Activated CD4-positive, alpha-beta memory T cell treated with anti-CD3 and anti-CD28 coated beads, Interleukin-2, amount 10 ng/mL, durations not matched to agents 7 days and 5 days (primary cell): ENCODE data around the gene ATP1A4. TPM values are rescaled to one million over a fixed set of nuclear protein-coding genes. Genes with fewer than 3 reads are reported as not detected.

ENCODE experiments used
- CTCF ChIA-PET: fragments of 350-600 bp; sonication (Branson Sonifier 250); formaldehyde crosslinking; loops from one replicate; lab custom pipeline; 2021; ENCODE audit warnings: antibody characterized with exemption, inconsistent platforms; lab: Charles Lee
- POLR2A ChIA-PET: fragments of 350-600 bp; sonication (Branson Sonifier 250); formaldehyde crosslinking; loops from one replicate; lab custom pipeline; 2021; ENCODE audit warnings: antibody characterized with exemption; lab: Charles Lee
- DNase-seq: peaks from one replicate; pipeline ENCODE4 v3.0.0-alpha.2; 2020
- H3K27ac Mint-ChIP-seq: one replicate; pipeline ENCODE4 v1.8.0; 2021; ENCODE audit warnings: mild to moderate bottlenecking, mixed read lengths
- H3K27me3 Mint-ChIP-seq: one replicate; pipeline ENCODE4 v1.8.0; 2021; ENCODE audit warnings: mixed read lengths
- H3K36me3 Mint-ChIP-seq: one replicate; pipeline ENCODE4 v1.8.0; 2021; ENCODE audit warnings: low read depth, mixed read lengths
- H3K4me1 Mint-ChIP-seq: one replicate; pipeline ENCODE4 v1.8.0; 2021; ENCODE audit warnings: mixed read lengths
- H3K4me3 Mint-ChIP-seq: one replicate; pipeline ENCODE4 v1.8.0; 2021; ENCODE audit warnings: mild to moderate bottlenecking, mixed read lengths
- H3K9me3 Mint-ChIP-seq: one replicate; pipeline ENCODE4 v1.8.0; 2021; ENCODE audit warnings: mixed read lengths
- total RNA-seq, 2 experiments: library from RNA; stranded (reverse); gene quantifications; one replicate each; pipeline ENCODE4 v1.2.3, GENCODE V29; 2021

Gene ATP1A4
- total RNA-seq, 2 experiments from 2014 or later, result 0.33 TPM; not detected in 1

DNA sequence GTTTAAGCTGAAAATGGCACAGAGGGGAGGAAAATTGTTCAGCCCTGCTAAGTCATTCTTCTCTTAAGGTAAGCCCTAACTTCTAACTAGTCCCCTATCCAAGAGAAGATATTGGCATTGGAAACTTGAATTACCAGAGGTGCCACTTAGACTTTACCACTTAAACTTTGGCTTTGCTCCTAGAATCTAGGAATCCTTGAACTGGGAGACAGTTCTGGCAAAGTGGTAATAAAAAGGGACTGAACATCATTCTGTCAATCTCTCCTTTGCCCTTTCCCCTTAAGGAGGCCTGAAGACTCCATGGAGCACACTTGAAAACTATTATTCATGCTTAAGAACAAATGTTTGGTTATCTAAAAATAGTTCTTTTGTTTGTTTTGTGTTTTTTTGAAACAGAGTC is 8.4 kb downstream of the ATP1A4 start:
- Mint-ChIP-seq H3K36me3 (no peaks in the 10 kb centered on the region), H3K4me3 (no peak overlapping the region), H3K9me3 (no peaks in the 10 kb centered on the region), H3K4me1 (peaks cover 6% of the 10 kb centered on the region), H3K27me3 (peaks cover 39% of the 10 kb centered on the region), H3K27ac (no peak overlapping the region)
- ChIA-PET CTCF (no interaction called here), POLR2A (no interaction called here)
- DNase-seq, result no peak

- Mint-ChIP-seq H3K4me3 (no peak overlapping the region), H3K27me3 (peaks cover 45% of the 10 kb centered on the region), H3K9me3 (no peaks in the 10 kb centered on the region), H3K27ac (no peak overlapping the region), H3K4me1 (peaks cover 6% of the 10 kb centered on the region), H3K36me3 (no peaks in the 10 kb centered on the region)
- DNase-seq, result no peak
- ChIA-PET CTCF (interaction anchor here (1.0 to 1.2 kb wide), 2 partner anchors 76 to 129 kb away, joined by 3 to 4 read pairs; no protein-coding TSS in a partner anchor), POLR2A (no interaction called here)
Measured at GRCh38 chr1:160161965-160162705, 10.7 kb downstream of the ATP1A4 start.

- Mint-ChIP-seq H3K27ac (no peak overlapping the region), H3K4me1 (peaks cover 6% of the 10 kb centered on the region), H3K4me3 (no peak overlapping the region), H3K9me3 (no peaks in the 10 kb centered on the region), H3K36me3 (no peaks in the 10 kb centered on the region), H3K27me3 (peaks cover 44% of the 10 kb centered on the region)
- ChIA-PET CTCF (no interaction called here), POLR2A (no interaction called here)
- DNase-seq, result no peak
Measured at GRCh38 chr1:160162931-160163330, 11.5 kb downstream of the ATP1A4 start.

- Mint-ChIP-seq H3K4me1 (peaks cover 6% of the 10 kb centered on the region), H3K36me3 (no peaks in the 10 kb centered on the region), H3K9me3 (no peaks in the 10 kb centered on the region), H3K4me3 (no peak overlapping the region), H3K27me3 (peaks cover 43% of the 10 kb centered on the region), H3K27ac (no peak overlapping the region)
- ChIA-PET CTCF (no interaction called here), POLR2A (no interaction called here)
- DNase-seq, result no peak
Measured at GRCh38 chr1:160163615-160164014, 12.2 kb downstream of the ATP1A4 start.

- Mint-ChIP-seq H3K4me3 (no peak overlapping the region), H3K27me3 (peaks cover 43% of the 10 kb centered on the region), H3K27ac (no peak overlapping the region), H3K9me3 (no peaks in the 10 kb centered on the region), H3K4me1 (peaks cover 6% of the 10 kb centered on the region), H3K36me3 (no peaks in the 10 kb centered on the region)
- ChIA-PET POLR2A (no interaction called here), CTCF (interaction anchor here (1.4 kb wide), 1 partner anchor 127 kb away, joined by 3 read pairs; no protein-coding TSS in a partner anchor)
- no peak for DNase-seq
Measured at GRCh38 chr1:160164121-160164520, 12.7 kb downstream of the ATP1A4 start.

- H3K36me3 Mint-ChIP-seq, result no peaks in the 10 kb centered on the region
- no peak overlapping the region for H3K27ac Mint-ChIP-seq
- DNase-seq, result no peak
- H3K9me3 Mint-ChIP-seq, result no peaks in the 10 kb centered on the region
- H3K4me3 Mint-ChIP-seq, result no peak overlapping the region
- H3K4me1 Mint-ChIP-seq, result peaks cover 13% of the 10 kb centered on the region
- CTCF ChIA-PET, result no interaction called here
- peaks cover 48% of the 10 kb centered on the region for H3K27me3 Mint-ChIP-seq
- POLR2A ChIA-PET, result no interaction called here
Measured at GRCh38 chr1:160166166-160166868, 14.9 kb downstream of the ATP1A4 start.

GRCh38 chr1:160167056-160167455 is 15.7 kb downstream of the ATP1A4 start:
- Mint-ChIP-seq H3K4me3 (no peak overlapping the region), H3K27me3 (peaks cover 50% of the 10 kb centered on the region), H3K27ac (no peak overlapping the region), H3K4me1 (peaks cover 11% of the 10 kb centered on the region), H3K9me3 (no peaks in the 10 kb centered on the region), H3K36me3 (no peaks in the 10 kb centered on the region)
- CTCF ChIA-PET, result no interaction called here
- DNase-seq, result no peak
- POLR2A ChIA-PET, result no interaction called here

- CTCF ChIA-PET, result interaction anchor here (0.7 to 1.2 kb wide), 2 partner anchors 124 to 129 kb away, joined by 3 read pairs; no protein-coding TSS in a partner anchor
- POLR2A ChIA-PET, result no interaction called here
- H3K27ac Mint-ChIP-seq, result no peak overlapping the region
- no peak overlapping the region for H3K4me3 Mint-ChIP-seq
- H3K4me1 Mint-ChIP-seq, result peaks cover 8% of the 10 kb centered on the region
- H3K36me3 Mint-ChIP-seq, result no peaks in the 10 kb centered on the region
- H3K27me3 Mint-ChIP-seq, result peaks cover 54% of the 10 kb centered on the region
- H3K9me3 Mint-ChIP-seq, result no peaks in the 10 kb centered on the region
- DNase-seq, result no peak
Measured at GRCh38 chr1:160167580-160167979, 16.2 kb downstream of the ATP1A4 start.

DNA sequence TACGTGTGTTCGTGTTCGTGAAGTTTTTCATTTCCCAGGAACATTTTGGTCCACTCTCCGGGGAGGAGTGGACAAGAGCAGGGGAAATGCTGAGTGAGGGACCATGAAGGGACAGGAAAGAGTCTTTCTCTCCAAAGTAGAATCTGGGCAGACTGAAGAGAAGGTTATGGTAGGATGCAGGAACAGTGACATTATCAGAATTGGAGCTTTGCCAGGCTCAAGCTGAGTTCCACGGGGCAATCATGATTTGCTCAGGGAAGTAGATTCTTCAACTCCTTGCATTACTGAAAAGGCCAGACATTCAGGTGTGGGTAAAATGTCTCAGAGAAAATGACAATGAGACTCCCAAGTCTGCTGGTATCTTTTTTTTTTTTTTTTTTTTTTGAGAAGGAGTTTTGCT is 16.6 kb downstream of the ATP1A4 start:
- no peak overlapping the region for H3K4me3 Mint-ChIP-seq

GRCh38 chr1:160168609-160169369 is 17.4 kb downstream of the ATP1A4 start:
- no peak overlapping the region for H3K4me3 Mint-ChIP-seq
- H3K4me1 Mint-ChIP-seq, result peaks cover 12% of the 10 kb centered on the region
- ChIA-PET POLR2A (no interaction called here), CTCF (interaction anchor here (1.2 to 1.4 kb wide), 2 partner anchors 122 kb away, joined by 3 read pairs; no protein-coding TSS in a partner anchor)
- H3K27ac Mint-ChIP-seq, result no peak overlapping the region
- DNase-seq, result no peak
- H3K27me3 Mint-ChIP-seq, result peaks cover 60% of the 10 kb centered on the region
- H3K36me3 Mint-ChIP-seq, result no peaks in the 10 kb centered on the region
- no peaks in the 10 kb centered on the region for H3K9me3 Mint-ChIP-seq

More for the DNA sequence above, 16.6 kb downstream of the ATP1A4 start:
- H3K27me3 Mint-ChIP-seq, result peaks cover 59% of the 10 kb centered on the region
- H3K4me1 Mint-ChIP-seq, result peaks cover 8% of the 10 kb centered on the region
- no peaks in the 10 kb centered on the region for H3K36me3 Mint-ChIP-seq
- H3K9me3 Mint-ChIP-seq, result no peaks in the 10 kb centered on the region
- CTCF ChIA-PET, result interaction anchor here (0.7 to 1.2 kb wide), 2 partner anchors 123 to 128 kb away, joined by 3 read pairs; no protein-coding TSS in a partner anchor
- POLR2A ChIA-PET, result no interaction called here
- no peak overlapping the region for H3K27ac Mint-ChIP-seq
- no peak for DNase-seq

- Mint-ChIP-seq H3K27ac (no peak overlapping the region), H3K27me3 (peaks cover 56% of the 10 kb centered on the region)
- CTCF ChIA-PET, result interaction anchor here (0.7 to 1.4 kb wide), 2 partner anchors 121 to 852 kb away, joined by 3 to 4 read pairs; no protein-coding TSS in a partner anchor
Measured at GRCh38 chr1:160169553-160170399, 18.4 kb downstream of the ATP1A4 start.

DNA sequence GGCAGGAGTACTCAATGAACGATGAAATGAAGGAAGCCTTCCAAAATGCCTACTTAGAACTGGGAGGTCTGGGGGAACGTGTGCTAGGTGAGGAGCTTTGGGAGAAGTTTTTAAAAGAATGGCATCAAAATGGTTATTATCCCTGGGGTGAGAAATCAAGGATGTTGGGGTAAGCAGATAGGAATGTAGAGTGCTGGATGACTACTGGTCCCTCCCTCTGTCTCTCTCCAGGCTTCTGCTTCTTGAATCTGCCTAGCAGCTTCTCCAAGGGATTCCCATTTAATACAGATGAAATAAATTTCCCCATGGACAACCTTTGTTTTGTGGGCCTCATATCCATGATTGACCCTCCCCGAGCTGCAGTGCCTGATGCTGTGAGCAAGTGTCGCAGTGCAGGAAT is 20.0 kb downstream of the ATP1A4 start:
- CTCF ChIA-PET, result no interaction called here
- Mint-ChIP-seq H3K27ac (no peak overlapping the region), H3K36me3 (no peaks in the 10 kb centered on the region), H3K27me3 (peaks cover 51% of the 10 kb centered on the region), H3K4me1 (peaks cover 12% of the 10 kb centered on the region), H3K4me3 (no peak overlapping the region), H3K9me3 (no peaks in the 10 kb centered on the region)
- POLR2A ChIA-PET, result no interaction called here
- no peak for DNase-seq

More at GRCh38 chr1:160169553-160170399, 18.4 kb downstream of the ATP1A4 start:
- H3K4me3 Mint-ChIP-seq, result no peak overlapping the region
- POLR2A ChIA-PET, result interaction anchor here (0.7 kb wide), 1 partner anchor 36 kb away, joined by 3 read pairs; no protein-coding TSS in a partner anchor
- peaks cover 12% of the 10 kb centered on the region for H3K4me1 Mint-ChIP-seq
- H3K9me3 Mint-ChIP-seq, result no peaks in the 10 kb centered on the region
- no peak for DNase-seq
- no peaks in the 10 kb centered on the region for H3K36me3 Mint-ChIP-seq
